OCI-LY7 (cell line): ENCODE results near the gene QRFP. TPM values are rescaled to one million over a fixed set of nuclear protein-coding genes. Genes with fewer than 3 reads are reported as not detected.

ENCODE experiments used
- BruUV-seq: library from RNA; stranded (reverse); fragments of 400-500 nt; replicated peaks from 2 replicates; lab custom pipeline; 2021; lab: Mats Ljungman, UMichigan
- CTCF ChIA-PET: fragments of 300-600 bp; sonication (Branson Sonifier 250); formaldehyde crosslinking; loops from one replicate; lab custom pipeline; 2022; ENCODE audit warnings: antibody characterized with exemption; ENCODE audit not compliant: unreplicated experiment; lab: Charles Lee
- POLR2A ChIA-PET: fragments of 300-600 bp; sonication (Branson Sonifier 250); formaldehyde crosslinking; loops from one replicate; lab custom pipeline; 2022; ENCODE audit warnings: antibody characterized with exemption; lab: Charles Lee
- DNase-seq: peaks from one replicate; pipeline ENCODE4 v3.0.0-alpha.2; 2015; ENCODE audit warnings: low spot score
- H2AFZ ChIP-seq: fragments of 200-600 bp; sonication (generic), shearing (Covaris generic); 2 replicates; pipeline ENCODE4 v1.6.1; 2014; ENCODE audit warnings: mild to moderate bottlenecking, antibody characterized with exemption, low read length, moderate library complexity
- H3K27ac ChIP-seq: fragments of 200-600 bp; sonication (generic); 2 replicates; pipeline ENCODE4 v1.5.1; 2014; ENCODE audit warnings: mixed run types, low read depth, mild to moderate bottlenecking, moderate library complexity, low read length, inconsistent platforms; ENCODE audit not compliant: poor library complexity, severe bottlenecking
- H3K36me3 ChIP-seq: fragments of 200-600 bp; sonication (generic); 2 replicates; pipeline ENCODE4 v1.6.1; 2014; ENCODE audit warnings: mild to moderate bottlenecking, antibody characterized with exemption, low read length, moderate library complexity, mixed read lengths; ENCODE audit not compliant: insufficient read depth
- H3K4me1 ChIP-seq: fragments of 200-600 bp; sonication (generic); 2 replicates; pipeline ENCODE4 v1.5.1; 2014; ENCODE audit warnings: mild to moderate bottlenecking, low read length; ENCODE audit not compliant: insufficient read depth, poor library complexity, severe bottlenecking
- H3K4me2 ChIP-seq: fragments of 200-600 bp; sonication (generic); 2 replicates; pipeline ENCODE4 v1.6.1; 2014; ENCODE audit warnings: mild to moderate bottlenecking, low read length
- H3K4me3 ChIP-seq: fragments of 200-600 bp; sonication (generic); 2 replicates; pipeline ENCODE4 v1.5.1; 2014; ENCODE audit warnings: mild to moderate bottlenecking, low read depth, low read length; ENCODE audit not compliant: poor library complexity, severe bottlenecking
- H3K79me2 ChIP-seq: fragments of 200-600 bp; sonication (generic); 2 replicates; pipeline ENCODE4 v1.6.1; 2016; ENCODE audit warnings: low read depth, mild to moderate bottlenecking, low read length, moderate library complexity, mixed read lengths; ENCODE audit not compliant: insufficient read depth
- H3K9me2 ChIP-seq: fragments of 200-600 bp; sonication (generic); 2 replicates; pipeline ENCODE4 v1.6.1; 2016; ENCODE audit warnings: mild to moderate bottlenecking, low read length, mixed read lengths; ENCODE audit not compliant: insufficient read depth
- H3K9me3 ChIP-seq: fragments of 200-600 bp; sonication (generic); 2 replicates; pipeline ENCODE4 v1.6.1; 2014; ENCODE audit warnings: mild to moderate bottlenecking, mixed run types, low read length, mixed read lengths
- H4K20me1 ChIP-seq: fragments of 200-600 bp; sonication (generic); 2 replicates; pipeline ENCODE4 v1.6.1; 2014; ENCODE audit warnings: mild to moderate bottlenecking, antibody characterized with exemption, low read length, moderate library complexity, mixed read lengths; ENCODE audit not compliant: insufficient read depth
- CTCF ChIP-seq: fragments of 200-600 bp; sonication (generic); conservative IDR thresholded peaks from 2 replicates; pipeline ENCODE4 v1.5.1; 2014; ENCODE audit warnings: mild to moderate bottlenecking, antibody characterized with exemption, low read length, moderate library complexity, mixed read lengths
- EZH2phosphoT487 ChIP-seq: fragments of 200-600 bp; sonication (generic); IDR thresholded peaks from 2 replicates; pipeline ENCODE4 v1.6.1; 2018; ENCODE audit warnings: low read depth, borderline replicate concordance, mild to moderate bottlenecking, mixed run types, antibody characterized with exemption, low read length, moderate library complexity, mixed read lengths
- intact Hi-C: fragments of 100-400 bp; cut with micrococcal nuclease; formaldehyde crosslinking; loops from one replicate; pipeline ENCODE4 v1.10.0; 2022; ENCODE audit not compliant: unreplicated experiment
- total RNA-seq, 2 experiments: library from RNA; depleted of rRNA in 1 of 2; stranded (reverse); fragments of >200 nt in 1 of 2; shearing (Covaris generic) in 1 of 2; gene quantifications; 2 replicates each; pipeline ENCODE4 v1.2.3, GENCODE V29; 2014 to 2022

The QRFP gene
- total RNA-seq, 2 experiments from 2014 or later, result not detected

- no peak for DNase-seq
- Histone ChIP-seq H3K79me2 (no peaks in the 10 kb centered on the region), H3K4me2 (no peak overlapping the region), H3K4me3 (no peak overlapping the region), H3K9me3 (no peaks in the 10 kb centered on the region), H2AFZ (no peak overlapping the region), H3K9me2 (no peaks in the 10 kb centered on the region), H3K36me3 (no peaks in the 10 kb centered on the region), H4K20me1 (no peaks in the 10 kb centered on the region; the same call in 1 of the 2 replicates), H3K27ac (no peak overlapping the region), H3K4me1 (no peaks in the 10 kb centered on the region)
- intact Hi-C loops, result no loop called here
- ChIA-PET CTCF (no interaction called here), POLR2A (interaction anchor here (0.7 to 1.6 kb wide), 3 partner anchors 13 to 313 kb away, joined by 3 to 7 read pairs (median 3); no protein-coding TSS in a partner anchor)
- no TSS peak for BruUV-seq
- TF ChIP-seq EZH2phosphoT487, result no peak
- no peak for TF ChIP-seq CTCF
These were observed 51.4 kb downstream of the QRFP start for GRCh38 chr9:130845254-130845653.

DNA sequence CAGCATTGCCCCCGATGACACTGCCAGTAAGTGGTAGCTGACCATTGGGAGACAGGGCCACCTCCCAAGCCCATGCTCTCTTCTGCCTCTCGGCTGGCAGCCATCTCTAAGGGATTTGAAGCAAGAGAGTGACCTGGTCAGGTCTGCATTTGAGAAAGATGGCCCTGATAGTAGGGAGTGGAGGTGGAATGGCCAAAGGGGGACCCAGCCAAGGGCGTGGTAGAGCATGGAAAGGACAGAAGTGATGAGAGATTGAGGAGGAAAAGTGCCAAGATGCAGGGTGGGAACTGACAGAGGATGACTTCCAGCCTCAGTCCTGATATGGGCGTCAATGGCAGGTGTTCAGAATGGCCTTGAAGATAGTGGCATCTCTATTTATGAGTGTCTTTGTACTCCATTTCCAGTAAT, 52.6 kb downstream of the QRFP start:
- DNase-seq, result no peak
- H2AFZ ChIP-seq, result no peak overlapping the region
- H4K20me1 ChIP-seq, result no peaks in the 10 kb centered on the region; the same call in 1 of the 2 replicates
- H3K4me3 ChIP-seq, result no peak overlapping the region
- H3K9me3 ChIP-seq, result no peaks in the 10 kb centered on the region
- no peak overlapping the region for H3K4me2 ChIP-seq
- H3K4me1 ChIP-seq, result no peaks in the 10 kb centered on the region
- no peak overlapping the region for H3K27ac ChIP-seq
- TF ChIP-seq CTCF (no peak), EZH2phosphoT487 (no peak)
- intact Hi-C loops, result no loop called here
- no peaks in the 10 kb centered on the region for H3K36me3 ChIP-seq
- ChIA-PET POLR2A (interaction anchor here (0.7 kb wide), 1 partner anchor 73 kb away, joined by 3 read pairs; no protein-coding TSS in a partner anchor), CTCF (no interaction called here)
- H3K9me2 ChIP-seq, result no peaks in the 10 kb centered on the region
- H3K79me2 ChIP-seq, result no peaks in the 10 kb centered on the region
- no TSS peak for BruUV-seq

DNA sequence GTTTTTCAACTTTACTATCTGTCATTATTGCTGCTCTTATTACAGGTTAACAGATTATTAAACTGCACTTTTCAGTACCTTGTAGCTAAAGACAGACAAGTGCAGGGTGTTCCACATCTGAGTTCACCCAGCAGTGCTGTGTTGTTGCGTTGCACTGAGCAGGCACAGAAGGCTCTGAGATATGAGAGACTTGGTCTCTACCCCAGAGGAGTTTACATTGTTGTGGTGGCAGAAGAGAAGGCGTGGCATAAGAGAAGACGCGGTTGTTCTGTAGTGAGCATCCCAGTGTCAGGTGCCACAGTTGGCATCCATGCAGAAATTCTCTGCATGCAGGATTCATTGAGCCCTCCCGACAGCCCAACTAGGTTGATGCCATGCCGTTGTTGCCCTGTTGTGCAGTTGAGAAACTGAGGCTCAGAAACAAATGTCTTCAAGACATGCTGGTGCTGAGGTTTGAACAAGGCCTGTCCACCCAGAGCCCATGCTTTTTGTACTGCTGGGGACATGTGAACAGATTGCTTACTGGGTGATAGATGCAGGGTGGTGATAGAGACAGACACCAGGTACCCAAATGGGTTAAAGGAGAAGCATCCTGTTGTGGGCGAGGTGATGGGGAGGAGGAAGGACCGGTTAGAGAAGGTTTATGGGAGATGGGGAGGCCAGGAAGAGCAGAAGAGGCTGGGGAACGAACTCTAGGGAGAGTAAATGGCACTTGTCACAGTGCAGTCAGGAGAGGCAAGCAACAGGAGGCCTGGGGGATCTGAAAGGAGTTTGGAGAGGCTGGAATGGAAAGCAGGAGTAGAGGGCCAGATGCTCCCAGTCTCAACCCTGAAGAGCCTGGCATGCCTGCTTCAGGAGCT, 53.3 kb downstream of the QRFP start:
- Histone ChIP-seq H4K20me1 (no peaks in the 10 kb centered on the region; the same call in 1 of the 2 replicates), H3K27ac (no peak overlapping the region), H3K9me2 (no peaks in the 10 kb centered on the region), H3K79me2 (no peaks in the 10 kb centered on the region), H3K36me3 (no peaks in the 10 kb centered on the region), H3K9me3 (no peaks in the 10 kb centered on the region), H3K4me3 (no peak overlapping the region), H3K4me2 (no peak overlapping the region), H2AFZ (no peak overlapping the region), H3K4me1 (no peaks in the 10 kb centered on the region)
- ChIA-PET CTCF (no interaction called here), POLR2A (no interaction called here)
- no peak for DNase-seq
- intact Hi-C loops, result no loop called here
- no TSS peak for BruUV-seq
- no peak for TF ChIP-seq CTCF
- TF ChIP-seq EZH2phosphoT487, result no peak
